Lower leg skin (tissue), 3 donors: Measurements from ENCODE around the gene MGST1.

Experiments used
- CTCF ChIP-seq, 3 donors: fragments of 450-650 bp; IDR thresholded peaks; one replicate each; pipeline ENCODE4 v1.5.1; 2016; ENCODE audit warnings: antibody characterized with exemption in 3 of 3, mild to moderate bottlenecking in 3 of 3, moderate library complexity in 2 of 3
- POLR2A ChIP-seq, 2 donors: fragments of 450-650 bp; IDR thresholded peaks; one replicate each; pipeline ENCODE4 v1.6.1; 2016 to 2017; ENCODE audit warnings: antibody characterized with exemption in 2 of 2, mild to moderate bottlenecking in 1 of 2, moderate library complexity in 1 of 2

GRCh38 chr12:16349131-16349460 lies 1.7 kb downstream of the MGST1 start:
- TF ChIP-seq CTCF (IDR thresholded peaks at IDR 0.05) (no peak), POLR2A (IDR thresholded peaks at IDR 0.05) (no peak)
